Epidermal melanocyte (primary cell): Measurements from ENCODE around the gene COX20.
"Not testable (repeated sequence)": the region's sequence is repeated elsewhere in the genome, so short reads cannot be mapped to it uniquely, and the experiment has no call there.

Source experiments
- DNase-seq: peaks from one replicate; pipeline ENCODE4 v3.0.0; 2011; ENCODE audit warnings: low spot score; ENCODE audit not compliant: insufficient read length

COX20 gene, protein sequence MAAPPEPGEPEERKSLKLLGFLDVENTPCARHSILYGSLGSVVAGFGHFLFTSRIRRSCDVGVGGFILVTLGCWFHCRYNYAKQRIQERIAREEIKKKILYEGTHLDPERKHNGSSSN

DNA sequence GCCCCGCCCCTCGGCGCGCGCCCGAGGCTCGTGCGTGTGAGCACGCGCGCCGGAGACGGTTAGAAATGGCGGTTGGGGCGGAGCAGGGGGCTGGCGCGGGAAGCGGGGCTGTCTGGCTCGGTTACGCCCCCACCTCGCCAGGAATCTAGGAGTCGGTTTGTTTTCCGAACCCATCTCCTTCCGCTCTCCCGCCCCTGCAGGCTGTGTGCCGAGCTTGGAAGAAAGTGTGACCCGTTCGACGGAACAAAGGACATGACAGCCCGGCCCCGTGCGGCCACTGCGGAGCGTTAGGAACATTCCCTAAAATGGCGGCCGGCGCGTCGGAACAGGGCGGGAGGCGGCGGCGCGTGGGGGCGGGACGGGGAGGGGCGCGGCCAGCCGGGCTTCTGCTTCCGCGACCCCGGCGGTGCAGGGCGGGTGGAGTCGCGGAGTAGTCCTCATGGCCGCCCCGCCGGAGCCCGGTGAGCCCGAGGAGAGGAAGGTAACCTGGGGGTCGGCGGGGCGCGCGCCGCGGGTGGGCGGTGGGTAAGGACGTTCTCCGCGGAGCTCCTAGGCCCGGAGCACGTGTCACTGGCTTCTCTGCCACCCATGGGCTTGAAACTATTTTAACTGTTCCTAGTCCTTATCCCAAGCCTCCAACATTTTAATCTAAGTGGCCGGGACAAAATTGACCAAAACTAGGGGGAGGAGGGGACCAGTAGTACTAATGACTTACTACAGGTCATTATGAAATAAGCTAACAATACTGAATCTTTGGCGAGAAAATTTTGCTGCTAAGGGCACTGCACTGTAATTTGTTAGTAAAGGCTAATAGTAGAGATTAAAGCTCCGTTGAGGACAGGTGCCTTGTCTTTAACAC, at the start of gene COX20:
TSS of gene COX20 (plus strand) at position 383 of the 859 bp plus-strand sequence. CDS start at position 440, 57 bp downstream.
- peak; percentile 60 for DNase-seq

DNA sequence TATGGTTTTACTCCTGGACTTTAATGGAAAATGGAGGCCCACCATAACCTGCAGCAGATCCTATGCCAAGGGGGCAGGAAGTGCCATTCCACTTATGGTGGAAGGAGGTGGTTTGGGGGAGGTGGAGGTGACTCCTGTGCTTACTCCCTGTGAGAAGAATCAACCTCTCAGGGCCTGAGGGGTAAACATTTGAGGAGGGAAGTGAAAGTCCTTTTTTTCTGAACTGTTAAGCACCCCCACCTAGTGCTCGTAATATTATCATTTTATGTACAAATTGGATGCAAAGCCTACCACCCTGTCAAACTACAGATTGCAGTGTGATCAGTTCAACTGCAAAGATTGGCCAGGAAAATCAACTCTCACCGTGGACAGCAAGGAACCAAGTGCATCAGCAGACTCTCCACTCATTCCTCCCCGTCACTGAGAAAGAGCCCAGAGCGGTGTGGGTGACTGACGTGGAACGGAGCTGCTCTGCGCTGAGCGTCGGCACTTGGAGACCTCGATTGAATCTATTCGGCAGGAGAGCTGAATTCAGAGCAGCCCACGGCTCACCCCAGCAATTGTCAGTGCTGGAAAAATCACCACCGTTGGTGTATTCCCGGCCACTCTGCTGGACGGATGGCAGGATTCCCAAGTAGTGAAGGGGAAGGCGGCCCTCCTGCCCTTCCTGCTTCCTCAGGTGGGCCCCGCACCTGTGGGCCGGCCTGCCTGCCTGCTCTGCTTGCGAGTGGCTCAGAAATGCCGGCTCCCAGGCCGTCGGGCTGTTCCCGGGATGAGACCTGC, 46.8 kb upstream of the COX20 start:
- no peak for DNase-seq

DNA sequence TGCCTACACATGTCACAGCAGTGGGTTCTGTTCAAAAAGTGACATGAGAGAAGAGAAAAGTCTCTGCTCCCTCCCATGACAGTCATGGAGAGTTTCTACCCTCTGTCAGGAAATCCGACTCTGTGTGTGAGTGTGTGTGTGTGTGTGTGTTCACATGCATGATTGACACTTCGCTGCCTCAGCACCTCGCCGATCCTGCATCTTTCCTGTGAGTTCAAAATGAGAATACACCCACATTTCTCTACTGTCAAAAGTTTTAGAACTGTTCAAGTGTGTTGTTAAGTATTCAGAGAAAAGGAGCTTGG, 46.2 kb upstream of the COX20 start:
- DNase-seq: no peak

DNA sequence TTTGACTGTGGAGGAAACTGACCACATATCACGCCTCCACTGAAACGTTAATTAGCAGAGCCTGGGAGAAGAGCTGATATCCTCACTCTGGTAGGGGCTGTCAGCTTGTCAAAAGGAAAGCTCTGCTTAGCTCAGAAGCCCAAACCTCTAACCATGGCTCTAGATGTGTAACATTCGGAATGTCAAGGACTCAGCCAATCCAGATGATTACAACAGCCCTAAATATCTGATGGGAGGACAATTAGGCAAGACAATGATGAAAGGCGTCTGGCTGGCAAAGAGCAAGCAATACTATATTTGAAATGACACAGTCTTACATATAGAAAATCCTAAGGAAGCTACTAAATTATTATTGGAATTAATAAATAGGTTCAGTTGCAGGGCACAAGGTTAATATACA, 45.7 kb upstream of the COX20 start:
- DNase-seq: no peak

DNA sequence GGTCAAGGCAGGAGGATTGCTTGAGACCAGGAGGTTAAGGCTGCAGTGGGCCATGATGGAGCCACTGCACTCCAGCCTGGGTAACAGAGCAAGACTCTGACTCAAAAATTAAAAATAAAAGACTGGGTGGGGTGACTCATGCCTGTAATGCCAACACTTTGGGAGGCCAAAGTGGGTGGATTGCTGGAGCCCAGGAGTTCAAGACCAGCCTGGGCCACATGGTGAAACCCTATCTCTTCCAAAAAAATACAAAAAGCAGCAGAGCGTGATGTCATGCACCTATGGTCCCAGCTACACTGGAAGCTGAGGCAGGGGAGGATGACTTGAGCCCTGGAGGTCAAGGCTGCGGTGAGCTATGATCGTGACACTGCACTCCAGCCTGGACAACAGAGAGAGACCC, 44.4 kb upstream of the COX20 start:
- DNase-seq: no peak

DNA sequence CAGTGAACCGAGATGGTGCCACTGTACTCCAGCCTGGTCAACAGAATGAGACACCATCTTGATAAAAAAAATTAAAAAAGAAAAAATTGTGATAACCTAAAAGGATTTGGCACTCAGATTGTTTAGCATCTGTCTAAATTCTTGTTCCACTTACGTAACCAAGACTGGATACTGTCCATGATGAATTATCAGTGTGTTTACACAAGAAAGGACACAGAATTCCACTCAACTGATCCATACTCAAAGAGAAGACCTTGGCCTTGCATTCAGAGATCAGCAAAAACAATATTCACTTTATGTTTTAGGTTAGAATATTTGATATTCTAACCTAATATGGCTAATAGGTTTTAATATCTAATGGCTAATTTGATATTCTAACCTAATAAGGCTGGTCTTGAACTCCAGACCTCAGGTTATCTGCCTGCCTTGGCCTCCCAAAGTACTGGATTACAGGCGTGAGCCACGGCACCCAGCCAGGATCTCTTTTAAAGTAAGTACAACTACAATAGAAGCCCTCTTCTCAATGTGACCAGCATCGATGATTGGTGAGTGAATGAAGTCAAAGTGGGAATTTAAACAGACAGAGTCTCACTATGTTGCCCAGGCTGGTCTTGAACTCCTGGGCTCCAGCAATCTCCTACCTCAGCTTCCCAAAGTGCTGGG, 43.1 kb upstream of the COX20 start:
- DNase-seq: no peak

DNA sequence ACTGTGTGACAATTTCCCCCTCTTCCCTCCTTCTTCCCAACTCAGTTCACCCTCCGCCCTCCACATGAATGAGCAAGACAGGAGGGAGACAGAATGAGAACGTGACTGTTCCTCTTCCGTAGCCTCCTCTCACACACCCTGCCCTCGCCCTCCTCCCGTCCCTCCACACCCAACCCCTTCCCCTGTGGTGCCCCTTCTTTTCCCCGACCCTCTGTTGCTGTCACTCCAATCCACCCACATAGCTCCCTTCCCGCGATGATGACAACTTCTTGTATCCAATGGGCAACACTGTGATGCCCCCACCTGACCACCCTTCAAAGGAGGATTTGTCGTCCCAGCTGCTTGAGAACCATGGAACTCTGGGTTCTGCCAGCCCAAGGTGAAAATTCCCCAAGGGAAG, 41.4 kb upstream of the COX20 start:
- no peak for DNase-seq

DNA sequence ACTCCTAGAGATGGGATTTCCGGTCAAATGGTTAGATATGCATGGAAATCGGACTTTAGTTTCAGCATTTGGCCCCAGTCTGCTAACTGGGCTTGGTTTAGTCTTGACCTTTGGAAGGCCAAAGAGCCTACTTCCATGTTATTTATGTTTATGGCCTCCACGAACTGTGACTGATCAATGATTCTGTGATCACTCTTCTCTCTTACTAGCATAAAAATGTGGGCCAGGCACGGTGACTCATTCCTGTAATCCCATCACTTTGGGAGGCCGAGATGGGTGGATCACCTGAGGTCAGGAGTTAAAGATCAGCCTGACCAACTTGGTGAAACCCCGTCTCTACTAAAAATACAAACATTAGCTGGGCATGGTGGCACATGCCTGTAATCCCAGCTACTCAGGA, 40.9 kb upstream of the COX20 start:
- not testable (repeated sequence) for DNase-seq

DNA sequence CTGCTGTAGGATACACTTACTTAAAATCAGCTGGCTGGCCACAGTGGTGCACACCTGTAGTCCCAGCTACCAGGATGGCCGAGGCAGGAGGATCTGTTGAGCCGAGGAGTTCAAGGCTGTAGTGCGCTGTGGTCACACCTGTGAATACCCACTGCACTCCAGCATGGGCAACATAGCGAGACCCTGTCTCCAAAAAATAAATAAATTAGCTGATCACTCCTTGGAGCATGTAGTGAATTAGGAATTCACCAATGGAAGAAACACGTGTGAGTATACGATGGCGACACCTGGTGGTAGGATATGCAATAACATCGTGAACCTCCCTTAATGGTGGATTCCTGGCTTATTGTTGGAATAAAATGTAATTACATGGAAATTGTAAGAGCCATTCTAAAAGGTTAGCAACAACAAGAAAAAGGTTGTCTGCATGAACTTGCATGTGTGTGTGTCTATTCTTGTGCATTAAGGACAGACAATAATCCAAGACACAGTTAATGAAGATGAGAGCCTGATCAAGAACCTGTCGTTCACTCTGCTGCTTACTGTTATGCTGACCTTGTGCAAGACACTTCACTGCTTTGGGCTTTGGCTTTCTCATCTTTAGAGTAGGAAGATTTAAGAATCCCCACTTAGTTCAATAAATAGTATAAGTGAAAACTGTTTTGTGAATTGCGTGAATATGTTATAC, 38.6 kb upstream of the COX20 start:
- peak; percentile 73 for DNase-seq

DNA sequence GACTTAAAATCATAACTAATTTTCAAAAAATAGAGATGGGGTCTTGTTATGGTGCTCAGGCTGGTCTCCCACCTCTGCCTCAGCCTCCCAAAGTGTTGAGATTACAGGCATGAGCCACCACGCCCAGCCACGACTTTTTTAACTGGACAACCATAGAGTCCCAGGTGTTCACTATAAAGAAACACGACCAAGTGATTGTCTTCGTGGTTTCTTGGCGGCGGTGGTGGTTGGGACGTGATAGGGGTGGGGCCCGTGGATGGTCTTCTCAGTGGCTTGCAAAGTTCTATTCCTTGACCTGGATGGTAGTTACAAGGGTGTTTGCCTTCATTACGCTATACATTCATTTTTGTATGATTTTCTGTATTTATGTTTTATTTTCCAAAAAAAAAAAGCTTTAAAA, 34.6 kb upstream of the COX20 start:
- no peak for DNase-seq

DNA sequence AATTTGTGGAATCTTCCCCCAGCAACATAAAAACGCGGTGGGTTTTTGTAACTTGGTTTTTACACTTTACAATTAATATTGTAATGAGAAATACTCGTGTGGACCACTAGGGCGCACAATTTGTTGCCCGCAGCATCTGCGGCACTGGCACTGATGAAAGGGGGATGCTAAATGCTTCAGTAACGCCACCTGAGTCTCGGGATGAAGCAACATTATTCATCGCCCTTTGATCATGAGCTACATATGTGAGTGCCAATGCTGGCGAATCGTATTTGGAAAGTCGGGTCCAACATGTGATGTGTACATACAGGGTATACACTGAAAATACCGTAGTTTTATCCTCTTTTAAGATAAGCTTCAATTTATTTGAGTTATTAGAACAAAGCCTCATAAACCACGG, 34.2 kb upstream of the COX20 start:
- no peak for DNase-seq

DNA sequence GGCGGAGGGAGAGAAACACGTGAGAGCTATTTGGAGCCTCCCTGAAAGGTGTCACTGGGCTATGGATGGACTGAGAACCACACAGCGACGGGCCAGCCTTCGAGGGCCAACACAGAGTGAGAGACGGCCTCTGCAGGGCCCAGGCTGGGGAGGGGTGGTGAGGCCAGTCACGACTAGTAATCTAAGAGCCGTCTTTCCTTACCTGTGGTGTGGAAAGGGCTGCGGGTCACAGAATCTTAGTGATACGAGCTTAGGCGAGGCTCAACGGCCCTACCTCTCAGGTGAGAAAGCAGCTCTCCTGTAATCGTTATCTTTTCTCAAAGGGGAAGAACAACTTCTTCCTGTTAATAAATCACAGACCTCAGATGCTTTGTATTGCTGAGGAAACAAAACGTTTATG, 33.4 kb upstream of the COX20 start:
- DNase-seq: no peak

DNA sequence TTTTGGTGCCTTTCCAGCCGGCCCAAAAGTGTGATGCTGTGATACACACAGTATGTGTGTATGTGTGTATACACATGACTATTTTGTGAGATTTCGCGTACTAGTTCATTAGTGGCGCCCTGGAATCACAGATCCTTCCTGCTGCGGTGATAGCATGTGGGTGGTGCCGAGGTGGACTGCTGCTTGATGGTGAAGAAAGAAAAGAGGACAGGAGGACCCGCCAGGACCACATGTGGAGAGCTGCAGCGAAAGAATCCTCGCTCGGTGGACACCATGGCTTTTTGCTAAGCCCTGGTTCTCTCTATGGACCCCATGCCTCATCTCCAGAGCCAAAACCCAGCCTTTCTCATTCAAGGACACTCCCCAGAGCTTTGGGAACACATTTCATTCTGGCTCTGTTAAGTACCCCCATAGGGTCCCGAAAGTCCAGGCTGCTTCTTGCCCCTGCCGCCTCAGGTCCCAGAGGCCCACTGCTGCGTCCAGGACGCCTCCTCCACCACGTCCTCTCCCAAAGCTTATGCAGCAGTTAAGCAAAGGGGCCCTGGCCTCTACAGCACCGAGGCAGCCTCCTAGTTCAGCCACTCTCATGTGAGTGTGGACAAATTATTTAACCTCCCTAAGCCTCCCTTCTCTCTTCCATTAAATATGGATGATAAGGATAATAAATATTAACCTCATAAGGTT, 32.8 kb upstream of the COX20 start:
- DNase-seq: no peak

DNA sequence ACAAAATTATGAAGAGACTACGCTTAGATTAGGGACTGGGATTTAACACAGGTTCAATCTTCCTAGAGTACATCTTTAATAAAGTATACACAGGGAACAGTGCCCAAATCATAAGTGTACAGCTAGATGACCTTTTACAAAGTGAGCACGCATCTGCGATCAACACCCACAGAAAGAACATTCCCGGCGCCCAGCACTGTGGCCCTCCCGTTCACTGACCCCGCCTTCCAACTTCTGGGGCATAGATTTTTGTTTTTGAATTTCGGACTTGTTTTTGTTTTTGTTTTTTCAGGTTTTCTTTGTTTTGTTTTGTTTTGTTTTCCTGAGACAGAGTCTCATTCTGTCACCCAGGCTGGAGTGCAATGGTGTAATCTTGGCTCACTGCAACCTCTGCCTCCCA, 30.6 kb upstream of the COX20 start:
- no peak for DNase-seq

DNA sequence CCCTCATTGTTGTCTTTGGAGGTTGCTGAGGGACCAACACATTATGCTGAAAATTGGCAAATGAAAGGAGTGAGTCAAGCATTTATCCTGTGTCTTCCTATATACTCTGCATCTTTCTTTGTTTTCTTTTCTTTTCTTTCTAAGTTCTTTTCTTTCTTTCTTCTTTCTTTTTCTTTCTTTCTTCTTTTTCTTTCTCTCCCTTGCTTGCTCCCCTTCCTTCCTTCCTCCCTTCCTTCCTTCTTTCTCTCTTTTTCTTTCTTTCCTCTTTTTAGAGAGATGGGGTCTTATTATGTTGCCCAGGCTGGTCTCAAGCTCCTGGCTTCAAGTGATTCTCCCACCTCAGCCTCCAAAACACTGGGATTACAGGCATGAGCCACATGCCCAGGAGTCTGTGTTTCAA, 28.3 kb upstream of the COX20 start:
- no peak for DNase-seq

DNA sequence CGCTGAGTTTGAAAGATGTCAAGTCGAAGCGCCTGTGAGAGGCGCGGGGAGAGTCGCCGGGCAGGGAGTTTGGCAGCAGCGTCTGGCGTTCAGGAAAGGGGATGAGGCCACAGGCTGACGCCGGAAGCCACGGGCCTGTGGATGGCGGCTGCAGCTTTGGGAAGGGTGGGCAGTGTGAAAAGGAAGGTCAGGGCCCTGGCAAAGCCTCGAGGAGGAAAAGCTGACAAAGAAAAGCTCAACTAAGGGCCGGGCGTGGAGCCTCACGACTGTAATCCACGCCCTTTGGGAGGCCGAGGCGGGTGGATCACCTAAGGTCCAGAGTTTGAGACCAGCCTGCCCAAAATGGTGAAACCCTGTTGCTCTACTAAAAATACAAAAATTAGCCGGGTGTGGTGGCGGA, 25.2 kb upstream of the COX20 start:
- no peak for DNase-seq

DNA sequence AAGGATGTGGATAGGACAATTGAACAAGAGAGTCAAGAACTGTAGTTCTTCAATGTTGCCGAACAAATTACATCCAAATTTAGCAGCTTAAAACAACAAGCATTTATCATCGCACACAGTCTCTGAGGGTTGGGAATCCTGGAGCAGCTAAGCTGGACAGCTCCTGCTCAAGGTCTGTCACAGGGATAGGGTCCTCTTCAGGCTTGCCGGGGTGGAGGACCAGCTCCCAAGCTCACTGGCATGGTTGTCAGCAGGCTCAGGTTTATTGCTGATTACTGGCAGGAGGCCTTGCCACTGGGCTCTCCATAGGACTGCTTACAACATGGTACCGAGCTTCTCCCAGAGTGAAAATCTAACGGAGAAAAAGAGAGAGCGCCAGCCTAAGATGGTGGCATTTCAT, 22.1 kb upstream of the COX20 start:
- DNase-seq: no peak

DNA sequence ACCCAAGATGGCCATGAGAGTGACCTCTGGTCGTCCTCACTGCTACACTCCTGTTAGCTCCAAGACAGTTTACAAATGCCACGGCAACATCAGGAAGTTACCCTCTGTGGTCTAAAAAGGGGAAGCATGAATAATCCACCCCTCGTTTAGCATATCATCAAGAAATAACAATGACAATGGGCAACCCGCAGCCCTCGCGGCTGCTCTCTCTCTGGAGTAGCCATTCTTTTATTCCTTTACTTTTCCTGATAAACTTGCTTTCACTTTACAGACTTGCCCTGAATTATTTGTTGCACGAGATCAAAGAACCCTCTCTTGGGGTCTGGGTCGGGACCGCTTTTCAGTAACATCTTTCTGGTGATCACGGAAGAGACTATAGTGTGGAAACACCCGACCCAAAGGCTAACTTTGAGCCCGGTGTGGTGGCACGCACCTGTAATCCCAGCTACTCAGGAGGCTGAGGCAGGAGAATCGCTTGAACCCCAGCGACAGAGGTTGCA, 19.8 kb upstream of the COX20 start:
- no peak for DNase-seq

DNA sequence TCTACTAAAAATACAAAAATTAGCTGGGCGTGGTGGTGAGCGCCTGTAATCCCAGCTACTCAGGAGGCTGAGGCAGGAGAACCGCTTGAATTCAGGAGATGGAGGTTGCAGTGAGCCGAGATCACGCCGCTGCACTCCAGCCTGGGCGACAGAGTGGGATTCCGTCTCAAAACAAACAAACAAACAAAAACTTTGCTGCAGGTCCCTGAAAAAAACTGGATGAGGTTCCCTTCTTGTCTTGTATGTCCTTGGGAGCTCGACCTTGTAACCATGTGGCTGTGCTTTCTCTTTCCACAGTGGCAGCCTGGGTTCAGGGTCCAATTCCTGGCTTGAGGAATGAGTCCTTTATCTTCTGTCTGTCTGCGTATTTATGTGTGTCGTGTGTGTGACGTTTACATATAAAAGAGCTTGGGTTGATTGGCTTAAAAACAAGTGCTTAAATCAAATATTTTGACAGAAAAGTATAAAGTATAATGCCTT, 18.0 kb upstream of the COX20 start:
- DNase-seq: no peak

DNA sequence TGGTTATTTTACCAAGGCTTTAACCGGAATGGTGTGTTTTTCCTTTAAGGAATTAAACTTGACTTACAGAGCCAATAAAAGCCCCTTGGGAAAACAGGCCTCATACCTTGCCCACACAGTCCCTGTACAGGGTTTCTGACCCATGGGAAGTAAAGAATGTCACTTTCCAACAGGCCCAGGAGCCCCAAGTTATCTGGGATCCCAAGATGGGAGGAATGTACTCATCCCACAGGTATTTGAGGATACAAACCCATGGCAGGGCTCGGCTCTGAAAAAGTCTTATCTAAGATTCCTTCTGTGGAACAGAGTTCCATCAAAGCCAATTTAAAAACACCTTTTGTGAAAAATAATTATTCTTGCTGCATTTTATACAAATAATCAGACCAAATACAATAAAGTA, 15.3 kb upstream of the COX20 start:
- no peak for DNase-seq

DNA sequence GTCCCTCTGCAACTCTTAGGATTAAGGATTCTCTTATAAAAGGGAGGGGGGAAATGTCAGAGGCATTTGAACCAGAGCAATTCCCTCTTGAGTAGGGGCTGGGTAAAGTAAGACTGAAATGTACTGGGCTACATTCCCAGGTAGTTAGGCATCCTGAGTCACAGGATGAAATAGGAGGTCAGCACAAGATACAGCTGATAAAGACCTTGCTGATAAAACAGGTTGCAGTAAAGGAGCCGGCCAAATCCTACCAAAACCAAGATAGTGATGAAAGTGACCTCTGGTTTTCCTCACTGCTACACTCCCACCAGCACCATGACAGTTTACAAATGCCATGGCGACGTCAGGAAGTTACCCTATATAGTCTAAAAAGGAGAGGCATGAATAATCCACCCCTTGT, 14.3 kb upstream of the COX20 start:
- DNase-seq: no peak
